Prostate gland (tissue), 2 donors: Measurements from ENCODE around the gene SCIMP. TPM values are rescaled to one million over a fixed set of nuclear protein-coding genes. Genes with fewer than 3 reads are reported as not detected.

Experiments
- DNase-seq: peaks from one replicate; pipeline ENCODE4 v3.0.0-alpha.2; 2019; ENCODE audit warnings: low spot score
- H3K27ac ChIP-seq, 2 donors: fragments of 200-600 bp; sonication (generic); 2 replicates each; pipeline ENCODE4 v1.5.1; 2017 to 2019
- H3K27me3 ChIP-seq: fragments of 200-600 bp; sonication (generic); replicated peaks from 2 replicates; pipeline ENCODE4 v1.5.1; 2019; ENCODE audit not compliant: insufficient read depth
- H3K36me3 ChIP-seq, 2 donors: fragments of 200-600 bp; sonication (generic); 1 replicate in 1 of 2; 2 replicates in 1 of 2; pipeline versions ENCODE4 v1.5.1 to v1.8.1; 2017 to 2019
- H3K4me1 ChIP-seq: fragments of 200-600 bp; sonication (generic); replicated peaks from 2 replicates; pipeline ENCODE4 v1.5.1; 2019
- H3K4me3 ChIP-seq, 2 donors: fragments of 200-600 bp; sonication (generic); 2 replicates each; pipeline ENCODE4 v1.5.1; 2017 to 2019
- H3K9me3 ChIP-seq: fragments of 200-600 bp; sonication (generic); 2 replicates; pipeline ENCODE4 v1.5.1; 2017
- CTCF ChIP-seq, 4 experiments: fragments of 200-600 bp in 2 of 4; fragments of 450-650 bp in 2 of 4; sonication (generic) in 2 of 4; IDR thresholded peaks; 1 replicate in 3 of 4; 2 replicates in 1 of 4; pipeline ENCODE4 v1.5.1; 2016 to 2019; ENCODE audit warnings: antibody characterized with exemption in 4 of 4, mild to moderate bottlenecking in 2 of 4, moderate library complexity in 2 of 4
- POLR2A ChIP-seq: fragments of 450-650 bp; IDR thresholded peaks from one replicate; pipeline ENCODE4 v1.6.1; 2016; ENCODE audit warnings: antibody characterized with exemption, mild to moderate bottlenecking
- POLR2AphosphoS5 ChIP-seq: sonication (generic); formaldehyde crosslinking; IDR thresholded peaks from one replicate; pipeline ENCODE4 v1.6.1; 2017; ENCODE audit warnings: antibody characterized with exemption
- WGBS: methylation state at CpG from one replicate; pipeline ENCODE4 v1.1.5; 2018; 5-methylcytosine and 5-hydroxymethylcytosine counted together
- intact Hi-C: fragments of 100-400 bp; cut with DNase I; formaldehyde crosslinking; loops from one replicate; pipeline ENCODE4 v1.14.2; 2022
- total RNA-seq, 2 donors: library from RNA; depleted of rRNA; stranded (reverse); fragments of >200 nt; gene quantifications; one replicate each; pipeline ENCODE4 v1.1.0, GENCODE V29; 2016

The SCIMP gene
- total RNA-seq, 2 donors from 2014 or later: 0.68 to 2.3 TPM

- peak within 1 kb of the TSS; percentile 63 to 80 for H3K27ac ChIP-seq
- intact Hi-C loops: no loop called here
- no peaks in the 10 kb centered on the region for H3K36me3 ChIP-seq
- 3% methylated on average over 70 of the region's 82 CpGs for WGBS
- peaks cover 4% of the 10 kb centered on the region for H3K9me3 ChIP-seq
- TF ChIP-seq POLR2A (peak; percentile 57), CTCF (IDR thresholded peaks at IDR 0.05) (peak; percentile 22 to 85 (median 74)), POLR2AphosphoS5 (peak; percentile 95)
- H3K4me1 ChIP-seq: no peaks in the 10 kb centered on the region
- H3K4me3 ChIP-seq: peak within 1 kb of the TSS; percentile 72 to 82
- DNase-seq: peak; percentile 94
- H3K27me3 ChIP-seq: no peaks in the 10 kb centered on the region
These were observed 42.9 kb downstream of the SCIMP start, which contains the start of gene ZNF594 for GRCh38 chr17:5191541-5192417. ZNF594 (minus strand) TSS chr17:5191868; CDS start chr17:5184256, 7,612 bp downstream.

- Histone ChIP-seq H3K4me3 (no peak overlapping the region), H3K9me3 (peaks cover 18% of the 10 kb centered on the region), H3K27ac (no peak overlapping the region), H3K36me3 (no peaks in the 10 kb centered on the region), H3K4me1 (no peaks in the 10 kb centered on the region), H3K27me3 (no peaks in the 10 kb centered on the region)
- intact Hi-C loops: no loop called here
- 100% methylated on average over 2 of the region's 2 CpGs for WGBS
- DNase-seq: no peak
- TF ChIP-seq POLR2A (no peak), CTCF (IDR thresholded peaks at IDR 0.05) (no peak), POLR2AphosphoS5 (no peak)
These were observed 50.4 kb downstream of the SCIMP start for GRCh38 chr17:5184288-5184687.

DNA sequence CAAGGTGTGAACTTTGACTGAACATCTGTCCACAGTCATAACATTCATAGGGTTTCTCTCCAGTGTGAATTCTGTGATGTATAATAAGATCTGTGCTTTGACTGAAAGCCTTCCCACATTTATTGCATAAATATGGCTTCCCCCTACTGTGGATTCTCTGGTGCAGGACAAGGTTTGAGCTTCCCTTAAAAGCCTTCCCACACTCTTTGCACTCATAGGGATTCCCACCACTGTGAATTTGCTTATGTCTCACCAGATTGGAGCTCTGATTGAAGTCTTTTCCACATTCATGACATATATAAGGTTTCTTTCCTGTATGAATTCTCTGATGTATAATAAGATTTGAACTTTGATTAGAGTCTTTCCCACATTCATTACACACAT is 51.3 kb downstream of the SCIMP start:
- intact Hi-C loops: no loop called here
- Histone ChIP-seq H3K9me3 (peaks cover 18% of the 10 kb centered on the region), H3K4me1 (no peaks in the 10 kb centered on the region), H3K4me3 (no peak overlapping the region), H3K36me3 (no peaks in the 10 kb centered on the region), H3K27ac (no peak overlapping the region), H3K27me3 (no peaks in the 10 kb centered on the region)
- no peak for TF ChIP-seq POLR2A
- DNase-seq: no peak

- intact Hi-C loops: no loop called here
- peaks cover 18% of the 10 kb centered on the region for H3K9me3 ChIP-seq
These were observed 51.9 kb downstream of the SCIMP start for GRCh38 chr17:5182597-5183409.

More at GRCh38 chr17:5182597-5183409, 51.9 kb downstream of the SCIMP start:
- H3K27ac ChIP-seq: no peak overlapping the region
- 88% methylated on average over 6 of the region's 6 CpGs for WGBS
- H3K27me3 ChIP-seq: no peaks in the 10 kb centered on the region
- TF ChIP-seq CTCF (IDR thresholded peaks at IDR 0.05) (no peak), POLR2AphosphoS5 (no peak), POLR2A (no peak)
- H3K4me1 ChIP-seq: no peaks in the 10 kb centered on the region
- DNase-seq: no peak
- no peak overlapping the region for H3K4me3 ChIP-seq
- no peaks in the 10 kb centered on the region for H3K36me3 ChIP-seq
